ENCODE results near the gene CHCHD3.

The CHCHD3 gene

GRCh38 chr7:133081599-133082389 is at the start of gene CHCHD3:
TSS of gene CHCHD3 (minus strand) at chr7:133082090. CDS start at chr7:133081937, 153 bp downstream.
- H3K36me3 ChIP-seq (ENCODE audit: insufficient read depth, low read length) = peaks cover 13% of the 10 kb centered on the region
- TF ChIP-seq POLR2AphosphoS5 (IDR thresholded peaks at IDR 0.05; ENCODE audit: borderline replicate concordance, low read depth, low read length) (peak; percentile 89), EZH2 (IDR thresholded peaks at IDR 0.05) (no peak), FOXP2 (optimal IDR thresholded peaks at IDR 0.05; ENCODE audit: control extremely low read depth, extremely low read length, insufficient read depth) (peak; percentile 65)
- H3K9ac ChIP-seq (ENCODE audit: insufficient read length) = peak within 1 kb of the TSS; percentile 91
- H3K4me3 ChIP-seq = peak within 1 kb of the TSS; percentile 94
- H3K9me3 ChIP-seq (ENCODE audit: low read depth, low read length) = no peaks in the 10 kb centered on the region
- DNase-seq (ENCODE audit: low read depth, low spot score) = peak; percentile 88
- peak within 1 kb of the TSS; percentile 64; the same call in 1 of the 2 replicates for H3K27ac ChIP-seq

GRCh38 chr7:133130166-133130565 is 48.3 kb upstream of the CHCHD3 start:
- Histone ChIP-seq H3K9me3 (ENCODE audit: low read depth, low read length) (no peaks in the 10 kb centered on the region), H3K27ac (no peak overlapping the region), H3K4me3 (no peak overlapping the region), H3K9ac (ENCODE audit: insufficient read length) (no peak overlapping the region), H3K36me3 (ENCODE audit: insufficient read depth, low read length) (no peaks in the 10 kb centered on the region)
- no peak for TF ChIP-seq FOXP2 (optimal IDR thresholded peaks at IDR 0.05; ENCODE audit: control extremely low read depth, extremely low read length, insufficient read depth)
- no peak for DNase-seq (ENCODE audit: low read depth, low spot score)

- Histone ChIP-seq H3K4me3 (no peak overlapping the region), H3K36me3 (ENCODE audit: insufficient read depth, low read length) (no peaks in the 10 kb centered on the region), H3K27ac (no peak overlapping the region), H3K9ac (ENCODE audit: insufficient read length) (no peak overlapping the region), H3K9me3 (ENCODE audit: low read depth, low read length) (no peaks in the 10 kb centered on the region)
- no peak for DNase-seq (ENCODE audit: low read depth, low spot score)
- TF ChIP-seq FOXP2 (optimal IDR thresholded peaks at IDR 0.05; ENCODE audit: control extremely low read depth, extremely low read length, insufficient read depth) = no peak
- TF ChIP-seq EZH2 (IDR thresholded peaks at IDR 0.05) = no peak
- no peak for TF ChIP-seq POLR2AphosphoS5 (IDR thresholded peaks at IDR 0.05; ENCODE audit: borderline replicate concordance, low read depth, low read length)
These were observed 44.5 kb upstream of the CHCHD3 start for GRCh38 chr7:133126422-133126821.

- Histone ChIP-seq H3K9me3 (ENCODE audit: low read depth, low read length) (no peaks in the 10 kb centered on the region), H3K9ac (ENCODE audit: insufficient read length) (no peak overlapping the region), H3K27ac (no peak overlapping the region), H3K4me3 (no peak overlapping the region), H3K36me3 (ENCODE audit: insufficient read depth, low read length) (no peaks in the 10 kb centered on the region)
- DNase-seq (ENCODE audit: low read depth, low spot score) = no peak
- no peak for TF ChIP-seq POLR2AphosphoS5 (IDR thresholded peaks at IDR 0.05; ENCODE audit: borderline replicate concordance, low read depth, low read length)
- no peak for TF ChIP-seq EZH2 (IDR thresholded peaks at IDR 0.05)
- TF ChIP-seq FOXP2 (optimal IDR thresholded peaks at IDR 0.05; ENCODE audit: control extremely low read depth, extremely low read length, insufficient read depth) = no peak
These were observed 43.1 kb upstream of the CHCHD3 start for GRCh38 chr7:133124974-133125373.

GRCh38 chr7:133121175-133121844 is 39.4 kb upstream of the CHCHD3 start:
- Histone ChIP-seq H3K9me3 (ENCODE audit: low read depth, low read length) (no peaks in the 10 kb centered on the region), H3K9ac (ENCODE audit: insufficient read length) (no peak overlapping the region), H3K36me3 (ENCODE audit: insufficient read depth, low read length) (no peaks in the 10 kb centered on the region), H3K4me3 (no peak overlapping the region), H3K27ac (no peak overlapping the region)
- DNase-seq (ENCODE audit: low read depth, low spot score) = no peak
- no peak for TF ChIP-seq POLR2AphosphoS5 (IDR thresholded peaks at IDR 0.05; ENCODE audit: borderline replicate concordance, low read depth, low read length)
- TF ChIP-seq EZH2 (IDR thresholded peaks at IDR 0.05) = no peak
- no peak for TF ChIP-seq FOXP2 (optimal IDR thresholded peaks at IDR 0.05; ENCODE audit: control extremely low read depth, extremely low read length, insufficient read depth)

- H3K9ac ChIP-seq (ENCODE audit: insufficient read length) = no peak overlapping the region
- TF ChIP-seq FOXP2 (optimal IDR thresholded peaks at IDR 0.05; ENCODE audit: control extremely low read depth, extremely low read length, insufficient read depth) = no peak
- TF ChIP-seq EZH2 (IDR thresholded peaks at IDR 0.05) = no peak
- TF ChIP-seq POLR2AphosphoS5 (IDR thresholded peaks at IDR 0.05; ENCODE audit: borderline replicate concordance, low read depth, low read length) = no peak
- no peaks in the 10 kb centered on the region for H3K36me3 ChIP-seq (ENCODE audit: insufficient read depth, low read length)
- no peak for DNase-seq (ENCODE audit: low read depth, low spot score)
- H3K27ac ChIP-seq = no peak overlapping the region
- H3K9me3 ChIP-seq (ENCODE audit: low read depth, low read length) = no peaks in the 10 kb centered on the region
- H3K4me3 ChIP-seq = no peak overlapping the region
These were observed 37.2 kb upstream of the CHCHD3 start for GRCh38 chr7:133119067-133119466.

- no peak for DNase-seq (ENCODE audit: low read depth, low spot score)
- H3K36me3 ChIP-seq (ENCODE audit: insufficient read depth, low read length) = no peaks in the 10 kb centered on the region
- no peaks in the 10 kb centered on the region for H3K9me3 ChIP-seq (ENCODE audit: low read depth, low read length)
- TF ChIP-seq POLR2AphosphoS5 (IDR thresholded peaks at IDR 0.05; ENCODE audit: borderline replicate concordance, low read depth, low read length) = no peak
- no peak for TF ChIP-seq EZH2 (IDR thresholded peaks at IDR 0.05)
- TF ChIP-seq FOXP2 (optimal IDR thresholded peaks at IDR 0.05; ENCODE audit: control extremely low read depth, extremely low read length, insufficient read depth) = no peak
- no peak overlapping the region for H3K9ac ChIP-seq (ENCODE audit: insufficient read length)
- no peak overlapping the region for H3K4me3 ChIP-seq
- no peak overlapping the region for H3K27ac ChIP-seq
These were observed 36.4 kb upstream of the CHCHD3 start for GRCh38 chr7:133118261-133118660.

GRCh38 chr7:133117452-133117851 is 35.6 kb upstream of the CHCHD3 start:
- H3K27ac ChIP-seq = no peak overlapping the region
- no peak for TF ChIP-seq POLR2AphosphoS5 (IDR thresholded peaks at IDR 0.05; ENCODE audit: borderline replicate concordance, low read depth, low read length)
- TF ChIP-seq FOXP2 (optimal IDR thresholded peaks at IDR 0.05; ENCODE audit: control extremely low read depth, extremely low read length, insufficient read depth) = no peak
- no peak for TF ChIP-seq EZH2 (IDR thresholded peaks at IDR 0.05)
- no peaks in the 10 kb centered on the region for H3K36me3 ChIP-seq (ENCODE audit: insufficient read depth, low read length)
- no peaks in the 10 kb centered on the region for H3K9me3 ChIP-seq (ENCODE audit: low read depth, low read length)
- H3K9ac ChIP-seq (ENCODE audit: insufficient read length) = no peak overlapping the region
- H3K4me3 ChIP-seq = no peak overlapping the region
- no peak for DNase-seq (ENCODE audit: low read depth, low spot score)
